ENCODE results near the gene PLCD3. TPM values are rescaled to one million over a fixed set of nuclear protein-coding genes. Genes with fewer than 3 reads are reported as not detected.

Gene PLCD3
- total and polyA plus RNA-seq, 2 of the 13 experiments (the other 11 are each of a cell fraction or from before 2014, with no cell fraction given), result 11.3 to 39.1 TPM

DNA sequence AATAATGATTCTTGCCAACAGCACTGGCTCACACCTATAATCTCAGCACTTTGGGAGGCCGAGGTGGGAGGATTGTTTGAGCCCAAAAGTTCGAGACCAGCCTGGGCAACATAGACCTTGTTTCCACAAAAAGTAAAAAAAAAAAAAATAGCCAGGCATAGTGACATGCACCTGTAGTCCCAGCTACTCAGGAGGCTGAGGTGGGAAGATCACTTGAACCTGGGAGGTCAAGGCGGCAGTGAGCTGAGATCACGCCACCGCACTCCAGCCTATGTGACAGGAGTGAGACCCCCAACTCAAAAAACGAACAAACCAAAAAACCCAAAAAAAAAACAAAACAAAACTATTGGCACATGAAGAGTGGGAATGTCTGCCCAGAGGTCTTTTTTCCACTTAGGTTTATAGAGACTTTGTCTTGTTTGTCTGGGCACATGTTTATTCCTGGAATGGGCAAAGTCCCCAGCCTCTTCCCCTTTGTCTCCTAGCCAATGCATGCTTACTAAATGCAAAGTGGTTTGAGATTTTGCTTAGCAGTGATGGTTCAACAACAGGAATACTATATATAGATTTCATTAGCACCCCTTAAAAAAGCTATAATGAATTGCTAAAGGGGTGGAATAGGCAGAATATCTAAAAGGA is 45.3 kb downstream of the PLCD3 start:
- intact Hi-C loops (cut with micrococcal nuclease; ENCODE audit: unreplicated experiment), result no loop called here
- no peaks in the 10 kb centered on the region for H3K9me3 ChIP-seq (ENCODE audit: low read length)
- no peak for DNase-seq (ENCODE audit: low spot score)
- H3K4me2 ChIP-seq (ENCODE audit: low read depth, low read length), result no peak overlapping the region
- peak; percentile 23; the same call in 1 of the 3 replicates for ATAC-seq
- H3K9ac ChIP-seq (ENCODE audit: insufficient read depth, low read depth, low read length), result no peak overlapping the region
- H4K20me1 ChIP-seq (ENCODE audit: insufficient read depth, low read length), result no peaks in the 10 kb centered on the region
- in situ Hi-C loops (cut with HindIII; ENCODE audit: extremely low pct_ligation_motif_present, low pct_unique_long_range_greater_than_20kb), result no loop called here
- FAIRE-seq, result no peak
- H3K27me3 ChIP-seq (ENCODE audit: control insufficient read depth in 1 of 2, insufficient read depth in 2 of 2, low read length in 2 of 2), result no peaks in the 10 kb centered on the region
- 88% methylated on average over 6 of the region's 6 CpGs for WGBS (ENCODE audit: low lambda C conversion rate)
- no peak overlapping the region for H3K4me3 ChIP-seq (replicated peaks in 1 of 3; ENCODE audit: insufficient read depth in 1 of 3, low read depth in 2 of 3, low read length in 3 of 3)
- ChIA-PET CTCF (ENCODE audit: low intra/inter-chr PET ratio, low total read pairs) (no interaction called here), POLR2A (interaction anchor here (1.1 to 2.0 kb wide), 2 partner anchors 25 to 26 kb away, joined by 3 to 6 read pairs; partner anchors contain the start of gene NMT1)
- H3K36me3 ChIP-seq (replicated peaks in 1 of 2; ENCODE audit: control insufficient read depth in 1 of 2, insufficient read depth in 2 of 2, low read length in 2 of 2), result peaks cover 40 to 83% of the 10 kb centered on the region in 2 experiments
- no peak overlapping the region for H2AFZ ChIP-seq (ENCODE audit: low read length)
- H3K79me2 ChIP-seq (ENCODE audit: insufficient read depth, low read length), result no peaks in the 10 kb centered on the region
- TSS peak; percentile 20 for BruUV-seq (replicated peaks)
- peak overlapping the region; percentile 19 for H3K27ac ChIP-seq (ENCODE audit: extremely low read length, insufficient read depth, low read length)
- peaks cover 23% of the 10 kb centered on the region for H3K4me1 ChIP-seq (ENCODE audit: insufficient read depth, low read length)
- TF ChIP-seq ZNF33A (CRISPR knock-in tag; IDR thresholded peaks at IDR 0.05; ENCODE audit: borderline replicate concordance) (0 out of 2 replicates have a peak, but pooled peaks have one; percentile 20), ZNF776 (CRISPR knock-in tag; IDR thresholded peaks at IDR 0.05) (no peak), ARNT2 (CRISPR knock-in tag; IDR thresholded peaks at IDR 0.05; ENCODE audit: low read depth) (no peak), ZNF207 (IDR thresholded peaks at IDR 0.05; ENCODE audit: borderline replicate concordance) (no peak), DPF2 (CRISPR knock-in tag; IDR thresholded peaks at IDR 0.05; ENCODE audit: borderline replicate concordance, low read depth) (no peak), ZNF317 (CRISPR knock-in tag; IDR thresholded peaks at IDR 0.05) (0 out of 2 replicates have a peak, but pooled peaks have one; percentile 20), MAFG (CRISPR knock-in tag; IDR thresholded peaks at IDR 0.05) (no peak), TARDBP (CRISPR knock-in tag; IDR thresholded peaks at IDR 0.05) (no peak), MTF2 (CRISPR knock-in tag; IDR thresholded peaks at IDR 0.05; ENCODE audit: borderline replicate concordance) (no peak), ETV6 (CRISPR knock-in tag; conservative IDR thresholded peaks at IDR 0.05) (no peak), ARHGAP35 (CRISPR knock-in tag; IDR thresholded peaks at IDR 0.05; ENCODE audit: borderline replicate concordance) (no peak), MLX (CRISPR knock-in tag; IDR thresholded peaks at IDR 0.05) (no peak), ARID4A (CRISPR knock-in tag; IDR thresholded peaks at IDR 0.05; ENCODE audit: borderline replicate concordance) (no peak), ZNF770 (CRISPR knock-in tag; IDR thresholded peaks at IDR 0.05) (peak; percentile 50; the same call in 1 of the 2 replicates), ZNF280B (CRISPR knock-in tag; IDR thresholded peaks at IDR 0.05; ENCODE audit: borderline replicate concordance) (no peak), ZNF24 (IDR thresholded peaks at IDR 0.05) (no peak)
